ENCODE results near the gene PRIMA1.

- no peak for TF ChIP-seq CTCF (IDR thresholded peaks at IDR 0.05)
- TF ChIP-seq EZH2 (IDR thresholded peaks at IDR 0.05; ENCODE audit: borderline replicate concordance, insufficient read depth, low read depth, low read length, poor library complexity, severe bottlenecking), result no peak
Observed at GRCh38 chr14:93788293-93788542, at the start of gene PRIMA1.
